SK-N-SH treated with all-trans-retinoic acid at 6 μM for 48 hours (cell line): Measurements from ENCODE around the gene MIS18A.

Experiments used
- ARNTL ChIP-seq: fragments of 450-650 bp; formaldehyde crosslinking; IDR thresholded peaks from 2 replicates; pipeline ENCODE4 v1.5.0; 2020; ENCODE audit warnings: low read depth, mild to moderate bottlenecking, moderate library complexity, borderline replicate concordance
- CREB5 ChIP-seq: fragments of 250-450 bp; sonication (Bioruptor Pico); IDR thresholded peaks from 2 replicates; pipeline ENCODE4 v1.5.1; 2020; ENCODE audit warnings: low read depth, mild to moderate bottlenecking, moderate library complexity
- ESRRG ChIP-seq: fragments of 250-450 bp; sonication (Bioruptor Pico); IDR thresholded peaks from 2 replicates; pipeline ENCODE4 v1.6.1; 2021; ENCODE audit warnings: mild to moderate bottlenecking
- GLIS3 ChIP-seq: fragments of 250-450 bp; sonication (Bioruptor Pico); IDR thresholded peaks from 2 replicates; pipeline ENCODE4 v1.5.0; 2020; ENCODE audit warnings: mild to moderate bottlenecking, moderate library complexity
- PPARA ChIP-seq: fragments of 250-450 bp; sonication (Bioruptor Pico); IDR thresholded peaks from 2 replicates; pipeline ENCODE4 v1.5.0; 2020; ENCODE audit warnings: mild to moderate bottlenecking, borderline replicate concordance
- RARB ChIP-seq: fragments of 250-450 bp; sonication (Bioruptor Pico); IDR thresholded peaks from 2 replicates; pipeline ENCODE4 v1.8.0; 2021; ENCODE audit warnings: mild to moderate bottlenecking, moderate library complexity
- ZFP3 ChIP-seq: fragments of 250-450 bp; sonication (Bioruptor Pico); IDR thresholded peaks from 2 replicates; pipeline ENCODE4 v1.5.0; 2020; ENCODE audit warnings: mild to moderate bottlenecking, moderate library complexity
- ZFP30 ChIP-seq: fragments of 450-650 bp; formaldehyde crosslinking; IDR thresholded peaks from 2 replicates; pipeline ENCODE4 v1.5.0; 2022; ENCODE audit warnings: mild to moderate bottlenecking, moderate library complexity
- ZNF565 ChIP-seq: fragments of 450-650 bp; formaldehyde crosslinking; conservative IDR thresholded peaks from 2 replicates; pipeline ENCODE4 v1.5.0; 2020; ENCODE audit warnings: low read depth, mild to moderate bottlenecking, moderate library complexity
- ZNF70 ChIP-seq: fragments of 450-650 bp; formaldehyde crosslinking; IDR thresholded peaks from 2 replicates; pipeline ENCODE4 v1.5.0; 2020; ENCODE audit warnings: mild to moderate bottlenecking, moderate library complexity
- ZNF8 ChIP-seq: fragments of 450-650 bp; formaldehyde crosslinking; IDR thresholded peaks from 2 replicates; pipeline ENCODE4 v1.5.0; 2020; ENCODE audit warnings: mild to moderate bottlenecking, moderate library complexity
- TF ChIP-seq, protein P1 (sequence below): fragments of 250-450 bp; sonication (Bioruptor Pico); IDR thresholded peaks from 2 replicates; pipeline ENCODE4 v1.8.0; 2020; ENCODE audit warnings: mild to moderate bottlenecking, moderate library complexity, borderline replicate concordance
- TF ChIP-seq, protein P2 (sequence below): fragments of 250-450 bp; sonication (Bioruptor Pico); IDR thresholded peaks from 2 replicates; pipeline ENCODE4 v1.5.1; 2021; ENCODE audit warnings: mild to moderate bottlenecking, moderate library complexity
- TF ChIP-seq, protein P3 (sequence below): fragments of 250-450 bp; sonication (Bioruptor Pico); IDR thresholded peaks from 2 replicates; pipeline ENCODE4 v1.8.0; 2021; ENCODE audit warnings: low read depth, mild to moderate bottlenecking, moderate library complexity, borderline replicate concordance

DNA sequence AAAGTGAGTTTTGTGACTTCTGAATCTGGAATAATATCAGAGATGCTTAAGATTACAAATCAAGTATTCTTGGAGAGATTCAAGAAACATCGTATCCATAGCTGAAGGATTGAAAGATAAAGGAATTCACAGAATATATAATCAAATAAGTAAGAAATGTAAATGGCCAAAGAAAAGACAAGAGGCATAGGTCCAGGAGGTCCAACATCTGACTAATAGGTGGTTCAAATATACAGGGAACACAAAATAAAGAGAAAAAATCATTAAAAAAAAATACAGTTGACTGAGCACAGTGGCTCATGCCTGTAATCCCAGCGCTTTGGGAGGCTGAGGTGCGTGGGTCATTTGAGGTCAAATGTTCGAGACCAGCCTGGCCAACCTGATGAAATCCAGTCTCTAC is 6.6 kb upstream of the MIS18A start:
- no peak for TF ChIP-seq PPARA
- no peak for TF ChIP-seq ZFP30 (CRISPR knock-in tag)
- TF ChIP-seq, protein P1, sequence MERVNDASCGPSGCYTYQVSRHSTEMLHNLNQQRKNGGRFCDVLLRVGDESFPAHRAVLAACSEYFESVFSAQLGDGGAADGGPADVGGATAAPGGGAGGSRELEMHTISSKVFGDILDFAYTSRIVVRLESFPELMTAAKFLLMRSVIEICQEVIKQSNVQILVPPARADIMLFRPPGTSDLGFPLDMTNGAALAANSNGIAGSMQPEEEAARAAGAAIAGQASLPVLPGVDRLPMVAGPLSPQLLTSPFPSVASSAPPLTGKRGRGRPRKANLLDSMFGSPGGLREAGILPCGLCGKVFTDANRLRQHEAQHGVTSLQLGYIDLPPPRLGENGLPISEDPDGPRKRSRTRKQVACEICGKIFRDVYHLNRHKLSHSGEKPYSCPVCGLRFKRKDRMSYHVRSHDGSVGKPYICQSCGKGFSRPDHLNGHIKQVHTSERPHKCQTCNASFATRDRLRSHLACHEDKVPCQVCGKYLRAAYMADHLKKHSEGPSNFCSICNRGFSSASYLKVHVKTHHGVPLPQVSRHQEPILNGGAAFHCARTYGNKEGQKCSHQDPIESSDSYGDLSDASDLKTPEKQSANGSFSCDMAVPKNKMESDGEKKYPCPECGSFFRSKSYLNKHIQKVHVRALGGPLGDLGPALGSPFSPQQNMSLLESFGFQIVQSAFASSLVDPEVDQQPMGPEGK (CRISPR knock-in tag), result no peak
- no peak for TF ChIP-seq ARNTL (CRISPR knock-in tag)
- TF ChIP-seq GLIS3 (CRISPR knock-in tag), result no peak
- TF ChIP-seq, protein P2, sequence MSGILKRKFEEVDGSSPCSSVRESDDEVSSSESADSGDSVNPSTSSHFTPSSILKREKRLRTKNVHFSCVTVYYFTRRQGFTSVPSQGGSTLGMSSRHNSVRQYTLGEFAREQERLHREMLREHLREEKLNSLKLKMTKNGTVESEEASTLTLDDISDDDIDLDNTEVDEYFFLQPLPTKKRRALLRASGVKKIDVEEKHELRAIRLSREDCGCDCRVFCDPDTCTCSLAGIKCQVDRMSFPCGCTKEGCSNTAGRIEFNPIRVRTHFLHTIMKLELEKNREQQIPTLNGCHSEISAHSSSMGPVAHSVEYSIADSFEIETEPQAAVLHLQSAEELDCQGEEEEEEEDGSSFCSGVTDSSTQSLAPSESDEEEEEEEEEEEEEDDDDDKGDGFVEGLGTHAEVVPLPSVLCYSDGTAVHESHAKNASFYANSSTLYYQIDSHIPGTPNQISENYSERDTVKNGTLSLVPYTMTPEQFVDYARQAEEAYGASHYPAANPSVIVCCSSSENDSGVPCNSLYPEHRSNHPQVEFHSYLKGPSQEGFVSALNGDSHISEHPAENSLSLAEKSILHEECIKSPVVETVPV (CRISPR knock-in tag), result no peak
- no peak for TF ChIP-seq ZNF8 (CRISPR knock-in tag)
- no peak for TF ChIP-seq ZNF70 (CRISPR knock-in tag)
- TF ChIP-seq RARB (CRISPR knock-in tag), result no peak
- TF ChIP-seq CREB5, result no peak
- no peak for TF ChIP-seq ZFP3 (CRISPR knock-in tag)
- TF ChIP-seq, protein P3, sequence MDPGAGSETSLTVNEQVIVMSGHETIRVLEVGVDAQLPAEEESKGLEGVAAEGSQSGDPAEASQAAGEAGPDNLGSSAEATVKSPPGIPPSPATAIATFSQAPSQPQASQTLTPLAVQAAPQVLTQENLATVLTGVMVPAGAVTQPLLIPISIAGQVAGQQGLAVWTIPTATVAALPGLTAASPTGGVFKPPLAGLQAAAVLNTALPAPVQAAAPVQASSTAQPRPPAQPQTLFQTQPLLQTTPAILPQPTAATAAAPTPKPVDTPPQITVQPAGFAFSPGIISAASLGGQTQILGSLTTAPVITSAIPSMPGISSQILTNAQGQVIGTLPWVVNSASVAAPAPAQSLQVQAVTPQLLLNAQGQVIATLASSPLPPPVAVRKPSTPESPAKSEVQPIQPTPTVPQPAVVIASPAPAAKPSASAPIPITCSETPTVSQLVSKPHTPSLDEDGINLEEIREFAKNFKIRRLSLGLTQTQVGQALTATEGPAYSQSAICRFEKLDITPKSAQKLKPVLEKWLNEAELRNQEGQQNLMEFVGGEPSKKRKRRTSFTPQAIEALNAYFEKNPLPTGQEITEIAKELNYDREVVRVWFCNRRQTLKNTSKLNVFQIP (CRISPR knock-in tag), result no peak
- no peak for TF ChIP-seq ZNF565 (CRISPR knock-in tag)
- no peak for TF ChIP-seq ESRRG (CRISPR knock-in tag)
